Trophoblast cell (in vitro differentiated cells and primary cell): ENCODE data around the gene MRGPRF.

Experiments
- DNase-seq, 2 donors: peaks; one replicate each; pipeline ENCODE4 v3.0.0-alpha.2; 2016
- H2AFZ ChIP-seq: 2 replicates; pipeline ENCODE4 v1.6.1; 2013; ENCODE audit warnings: low read length, moderate library complexity, mild to moderate bottlenecking; ENCODE audit not compliant: insufficient read depth, poor library complexity
- H2AK5ac ChIP-seq: 2 replicates; pipeline ENCODE4 v1.6.1; 2013; ENCODE audit warnings: mild to moderate bottlenecking, low read length
- H2BK120ac ChIP-seq: 2 replicates; pipeline ENCODE4 v1.6.1; 2013; ENCODE audit warnings: low read length, mild to moderate bottlenecking, moderate library complexity; ENCODE audit not compliant: insufficient read depth, poor library complexity
- H2BK12ac ChIP-seq: 2 replicates; pipeline ENCODE4 v1.6.1; 2013; ENCODE audit warnings: mild to moderate bottlenecking, low read length, moderate library complexity
- H2BK5ac ChIP-seq: 2 replicates; pipeline ENCODE4 v1.6.1; 2013; ENCODE audit warnings: low read length, low read depth, moderate library complexity, mild to moderate bottlenecking; ENCODE audit not compliant: poor library complexity
- H3K14ac ChIP-seq: 2 replicates; pipeline ENCODE4 v1.6.1; 2013; ENCODE audit warnings: mild to moderate bottlenecking, low read length
- H3K18ac ChIP-seq: 2 replicates; pipeline ENCODE4 v1.6.1; 2013; ENCODE audit warnings: mild to moderate bottlenecking, low read length
- H3K23ac ChIP-seq: 2 replicates; pipeline ENCODE4 v1.6.1; 2013; ENCODE audit warnings: low read length
- H3K27ac ChIP-seq: 2 replicates; pipeline ENCODE4 v1.5.1; 2013; ENCODE audit warnings: low read depth, mild to moderate bottlenecking, inconsistent platforms, low read length, moderate library complexity
- H3K27me3 ChIP-seq: 2 replicates; pipeline ENCODE4 v1.6.1; 2013; ENCODE audit warnings: inconsistent platforms, mild to moderate bottlenecking, low read length, moderate library complexity; ENCODE audit not compliant: insufficient read depth
- H3K36me3 ChIP-seq, 2 experiments: 1 replicate in 1 of 2; 2 replicates in 1 of 2; pipeline ENCODE4 v1.6.1; 2013; ENCODE audit warnings: low read length in 2 of 2, mild to moderate bottlenecking in 2 of 2, moderate library complexity in 1 of 2; ENCODE audit not compliant: insufficient read depth in 2 of 2, control insufficient read depth in 1 of 2
- H3K4ac ChIP-seq: 2 replicates; pipeline ENCODE4 v1.6.1; 2013; ENCODE audit warnings: low read depth, mild to moderate bottlenecking, low read length, moderate library complexity
- H3K4me1 ChIP-seq, 2 experiments: 1 replicate in 1 of 2; 2 replicates in 1 of 2; pipeline ENCODE4 v1.6.1; 2013; ENCODE audit warnings: low read length in 2 of 2, mild to moderate bottlenecking in 2 of 2, moderate library complexity in 1 of 2; ENCODE audit not compliant: insufficient read depth in 2 of 2, control insufficient read depth in 1 of 2
- H3K4me2 ChIP-seq: 2 replicates; pipeline ENCODE4 v1.6.1; 2013; ENCODE audit warnings: inconsistent platforms, mild to moderate bottlenecking, low read length, moderate library complexity
- H3K4me3 ChIP-seq: 2 replicates; pipeline ENCODE4 v1.5.1; 2013; ENCODE audit warnings: mild to moderate bottlenecking, low read depth, low read length, inconsistent platforms
- H3K79me1 ChIP-seq: one replicate; pipeline ENCODE4 v1.6.1; 2013; ENCODE audit warnings: low read length
- H3K79me2 ChIP-seq: 2 replicates; pipeline ENCODE4 v1.6.1; 2013; ENCODE audit warnings: low read length, mild to moderate bottlenecking; ENCODE audit not compliant: control insufficient read depth, insufficient read depth, poor library complexity
- H3K9ac ChIP-seq: 2 replicates; pipeline ENCODE4 v1.6.1; 2013; ENCODE audit warnings: mild to moderate bottlenecking, low read length
- H3K9me3 ChIP-seq: 2 replicates; pipeline ENCODE4 v1.6.1; 2013; ENCODE audit warnings: low read depth, mild to moderate bottlenecking, control low read depth, inconsistent platforms, low read length; ENCODE audit not compliant: insufficient read depth
- H4K12ac ChIP-seq: 2 replicates; pipeline ENCODE4 v1.6.1; 2013; ENCODE audit warnings: low read depth, mild to moderate bottlenecking, low read length, moderate library complexity
- H4K8ac ChIP-seq: 2 replicates; pipeline ENCODE4 v1.6.1; 2013; ENCODE audit warnings: low read depth, mild to moderate bottlenecking, low read length, moderate library complexity
- H4K91ac ChIP-seq: one replicate; pipeline ENCODE4 v1.6.1; 2013; ENCODE audit warnings: low read depth, mild to moderate bottlenecking, low read length, moderate library complexity
- WGBS: extraction: QIAGEN DNeasy Blood & Tissue Kit; methylation state at CpG from one replicate; pipeline ENCODE4 v1.1.7; 2013; ENCODE audit warnings: missing lambda C conversion rate; ENCODE audit not compliant: insufficient read length, insufficient coverage; ENCODE audit errors: extremely low coverage; 5-methylcytosine and 5-hydroxymethylcytosine counted together

MRGPRF gene

DNA sequence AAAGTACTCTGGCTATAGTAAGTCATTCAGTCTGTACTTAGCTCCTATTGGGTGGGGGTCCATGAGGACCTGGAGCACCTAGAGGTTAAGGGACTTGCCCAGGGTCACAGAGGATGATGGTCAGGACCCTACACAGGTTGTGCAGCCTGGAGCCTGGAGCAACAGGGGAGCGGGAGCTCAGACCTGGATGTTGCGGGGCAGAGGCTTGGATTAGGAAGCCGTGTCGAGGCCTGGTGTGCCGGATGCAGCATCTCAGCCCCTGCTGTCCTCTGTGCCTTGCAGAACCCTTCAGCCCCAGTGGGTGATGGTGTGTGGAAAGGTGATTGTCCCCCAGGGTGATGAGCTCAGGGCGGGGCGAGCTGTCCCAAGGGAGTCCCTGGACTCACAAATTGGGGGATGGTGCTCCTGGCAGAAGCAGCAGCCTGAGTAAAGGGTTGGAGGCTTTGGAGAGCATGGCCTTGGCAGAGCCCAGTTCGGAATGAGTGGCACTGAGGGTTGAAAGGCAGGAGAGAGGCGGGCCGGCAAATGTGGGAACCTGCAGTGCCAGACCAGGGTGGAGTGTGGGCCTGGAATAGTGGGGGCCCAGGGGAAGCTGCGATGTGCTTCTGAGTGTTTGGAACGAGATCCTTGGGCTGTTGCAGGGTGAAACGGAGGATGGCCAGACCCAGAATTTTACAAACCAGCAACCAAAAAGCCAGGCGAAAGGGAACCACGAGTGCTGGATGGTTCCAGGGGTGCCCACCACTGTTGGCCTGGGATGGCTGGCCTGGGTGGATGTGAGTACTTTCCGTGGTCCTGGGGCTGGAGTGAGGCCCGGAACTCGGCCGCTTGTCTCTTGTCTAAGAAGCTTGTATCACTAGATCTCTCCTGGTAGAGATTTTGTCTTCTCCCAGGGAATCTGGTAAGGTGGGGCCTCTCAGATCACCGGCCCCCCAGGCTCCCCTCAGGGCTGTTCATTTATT is 38.6 kb upstream of the MRGPRF start:
- WGBS: no CpG with 5 or more reads among the region's 20 CpGs
- Histone ChIP-seq H3K79me1 (peaks cover 10% of the 10 kb centered on the region), H2BK5ac (no peak overlapping the region), H3K36me3 (peaks cover 9 to 17% of the 10 kb centered on the region in 2 experiments), H2AK5ac (no peak overlapping the region), H3K27ac (no peak overlapping the region), H3K79me2 (peaks cover 6% of the 10 kb centered on the region), H3K9ac (no peak overlapping the region), H4K91ac (no peak overlapping the region), H3K4me2 (no peak overlapping the region), H4K8ac (no peak overlapping the region), H3K27me3 (peaks cover 1% of the 10 kb centered on the region), H3K14ac (no peak overlapping the region), H3K23ac (no peak overlapping the region), H3K18ac (no peak overlapping the region), H3K4me3 (no peak overlapping the region), H4K12ac (peak overlapping the region; percentile 22), H2BK120ac (no peak overlapping the region), H2BK12ac (no peak overlapping the region), H2AFZ (no peak overlapping the region), H3K9me3 (peaks cover 4% of the 10 kb centered on the region), H3K4ac (no peak overlapping the region), H3K4me1 (peaks cover 8 to 10% of the 10 kb centered on the region in 2 experiments)
- DNase-seq: no peak

- Histone ChIP-seq H3K9ac (no peak overlapping the region), H3K23ac (no peak overlapping the region), H3K79me2 (peaks cover 6% of the 10 kb centered on the region), H3K18ac (no peak overlapping the region), H4K12ac (no peak overlapping the region), H4K91ac (no peak overlapping the region), H3K36me3 (peaks cover 9 to 17% of the 10 kb centered on the region in 2 experiments), H2AFZ (no peak overlapping the region), H2BK5ac (no peak overlapping the region), H3K4me2 (no peak overlapping the region), H3K79me1 (peaks cover 10% of the 10 kb centered on the region), H3K9me3 (peaks cover 4% of the 10 kb centered on the region), H2BK12ac (no peak overlapping the region), H2AK5ac (no peak overlapping the region), H3K14ac (no peak overlapping the region), H3K4me1 (peaks cover 8 to 10% of the 10 kb centered on the region in 2 experiments), H3K27me3 (peaks cover 1% of the 10 kb centered on the region), H2BK120ac (no peak overlapping the region), H3K4me3 (no peak overlapping the region), H3K4ac (no peak overlapping the region), H4K8ac (no peak overlapping the region), H3K27ac (no peak overlapping the region)
- DNase-seq: no peak
- WGBS: no CpG with 5 or more reads among the region's 18 CpGs
Observed at GRCh38 chr11:69050592-69051380, 37.7 kb upstream of the MRGPRF start.

GRCh38 chr11:69049490-69049867 is 36.4 kb upstream of the MRGPRF start:
- H3K4me3 ChIP-seq: peak overlapping the region; percentile 91
- H3K27ac ChIP-seq: no peak overlapping the region
- no peak overlapping the region for H2BK120ac ChIP-seq
- H3K9ac ChIP-seq: peak overlapping the region; percentile 90
- peak overlapping the region; percentile 97 for H2AFZ ChIP-seq
- peak overlapping the region; percentile 98 for H3K4ac ChIP-seq
- peak overlapping the region; percentile 39 for H2AK5ac ChIP-seq
- H4K8ac ChIP-seq: peak overlapping the region; percentile 99
- H3K4me2 ChIP-seq: peak overlapping the region; percentile 99
- H3K79me1 ChIP-seq: peaks cover 10% of the 10 kb centered on the region
- peak overlapping the region; percentile 98 for H3K14ac ChIP-seq
- peaks cover 1% of the 10 kb centered on the region for H3K9me3 ChIP-seq
- peaks cover 6% of the 10 kb centered on the region for H3K79me2 ChIP-seq
- no CpG with 5 or more reads among the region's 15 CpGs for WGBS
- H3K18ac ChIP-seq: peak overlapping the region; percentile 99
- H4K91ac ChIP-seq: peak overlapping the region; percentile 98
- peak overlapping the region; percentile 97 for H4K12ac ChIP-seq
- peaks cover 5 to 7% of the 10 kb centered on the region in 2 experiments for H3K36me3 ChIP-seq
- DNase-seq: no peak
- H2BK12ac ChIP-seq: no peak overlapping the region
- H3K23ac ChIP-seq: no peak overlapping the region
- H3K27me3 ChIP-seq: peaks cover 1% of the 10 kb centered on the region
- H2BK5ac ChIP-seq: no peak overlapping the region
- H3K4me1 ChIP-seq: peaks cover 8 to 10% of the 10 kb centered on the region in 2 experiments

- peaks cover 6% of the 10 kb centered on the region for H3K79me2 ChIP-seq
- peak within 1 kb of the TSS; percentile 98 for H3K4ac ChIP-seq
- WGBS: no CpG with 5 or more reads among the region's 76 CpGs
- peak within 1 kb of the TSS; percentile 94 for H2BK120ac ChIP-seq
- H4K12ac ChIP-seq: peak within 1 kb of the TSS; percentile 97
- H2BK5ac ChIP-seq: peak within 1 kb of the TSS; percentile 84
- H3K4me3 ChIP-seq: peak within 1 kb of the TSS; percentile 91
- peaks cover 8 to 15% of the 10 kb centered on the region in 2 experiments for H3K4me1 ChIP-seq
- H4K8ac ChIP-seq: peak within 1 kb of the TSS; percentile 99
- H3K9ac ChIP-seq: peak within 1 kb of the TSS; percentile 90
- H2AFZ ChIP-seq: peak within 1 kb of the TSS; percentile 97
- peak within 1 kb of the TSS; percentile 98 for H3K14ac ChIP-seq
- peaks cover 0 to 2% of the 10 kb centered on the region in 2 experiments for H3K36me3 ChIP-seq
- H3K27me3 ChIP-seq: peaks cover 1% of the 10 kb centered on the region
- H4K91ac ChIP-seq: peak within 1 kb of the TSS; percentile 98
- H2AK5ac ChIP-seq: peak within 1 kb of the TSS; percentile 76
- H3K18ac ChIP-seq: peak within 1 kb of the TSS; percentile 99
- H3K27ac ChIP-seq: peak within 1 kb of the TSS; percentile 16
- H3K4me2 ChIP-seq: peak within 1 kb of the TSS; percentile 99
- peak within 1 kb of the TSS; percentile 45 for H2BK12ac ChIP-seq
- no peaks in the 10 kb centered on the region for H3K9me3 ChIP-seq
- H3K79me1 ChIP-seq: peaks cover 10% of the 10 kb centered on the region
- H3K23ac ChIP-seq: no peak within 1 kb of the TSS
- peak; percentile 79 to 85 for DNase-seq
Observed at GRCh38 chr11:69048694-69049489, 35.8 kb upstream of the MRGPRF start, which contains the start of gene TPCN2. TPCN2 (plus strand) TSS chr11:69048932; CDS start chr11:69048998, 66 bp downstream.
